GM03348 (cell line): Measurements from ENCODE around the gene CORO7.
A peak's percentile ranks its signal among the peaks of the same experiment; 100 is the strongest.

Source experiments
- DNase-seq: peaks from one replicate; pipeline ENCODE4 v3.0.0; 2012; ENCODE audit warnings: low spot score

Gene CORO7

GRCh38 chr16:4416200-4417032 lies at the start of gene CORO7:
TSS of gene CORO7 (minus strand) at chr16:4416596. CDS start at chr16:4416518, 78 bp downstream.
- peak; percentile 99 for DNase-seq

GRCh38 chr16:4463522-4464163 lies 47.2 kb upstream of the CORO7 start:
- no peak for DNase-seq

- no peak for DNase-seq
Observed at GRCh38 chr16:4461250-4462085, 45.1 kb upstream of the CORO7 start.

GRCh38 chr16:4460936-4461249 lies 44.5 kb upstream of the CORO7 start:
- DNase-seq = no peak

GRCh38 chr16:4455951-4456350 lies 39.6 kb upstream of the CORO7 start:
- DNase-seq = no peak

GRCh38 chr16:4455081-4455480 lies 38.7 kb upstream of the CORO7 start:
- no peak for DNase-seq

- DNase-seq = no peak
Observed at GRCh38 chr16:4454623-4455022, 38.2 kb upstream of the CORO7 start.

GRCh38 chr16:4452674-4453073 lies 36.3 kb upstream of the CORO7 start:
- DNase-seq = no peak

- no peak for DNase-seq
Observed at GRCh38 chr16:4450931-4451519, 34.6 kb upstream of the CORO7 start.

- no peak for DNase-seq
Observed at GRCh38 chr16:4450430-4450829, 34.0 kb upstream of the CORO7 start.

- DNase-seq = no peak
Observed at GRCh38 chr16:4443986-4444385, 27.6 kb upstream of the CORO7 start.

GRCh38 chr16:4443271-4443670 lies 26.9 kb upstream of the CORO7 start:
- DNase-seq = no peak

GRCh38 chr16:4442371-4442770 lies 26.0 kb upstream of the CORO7 start:
- DNase-seq = no peak

GRCh38 chr16:4437366-4437765 lies 21.0 kb upstream of the CORO7 start:
- no peak for DNase-seq

- DNase-seq = no peak
Observed at GRCh38 chr16:4435337-4436067, 19.1 kb upstream of the CORO7 start.

- DNase-seq = no peak
Observed at GRCh38 chr16:4433914-4434787, 17.8 kb upstream of the CORO7 start.

- DNase-seq = no peak
Observed at GRCh38 chr16:4433228-4433627, 16.8 kb upstream of the CORO7 start.

GRCh38 chr16:4431023-4431422 lies 14.6 kb upstream of the CORO7 start:
- no peak for DNase-seq

- DNase-seq = no peak
Observed at GRCh38 chr16:4428500-4428899, 12.1 kb upstream of the CORO7 start.

GRCh38 chr16:4426722-4427372 lies 10.5 kb upstream of the CORO7 start:
- DNase-seq = no peak
